Measurements from ENCODE around the gene ARRB1.

The ARRB1 gene

DNA sequence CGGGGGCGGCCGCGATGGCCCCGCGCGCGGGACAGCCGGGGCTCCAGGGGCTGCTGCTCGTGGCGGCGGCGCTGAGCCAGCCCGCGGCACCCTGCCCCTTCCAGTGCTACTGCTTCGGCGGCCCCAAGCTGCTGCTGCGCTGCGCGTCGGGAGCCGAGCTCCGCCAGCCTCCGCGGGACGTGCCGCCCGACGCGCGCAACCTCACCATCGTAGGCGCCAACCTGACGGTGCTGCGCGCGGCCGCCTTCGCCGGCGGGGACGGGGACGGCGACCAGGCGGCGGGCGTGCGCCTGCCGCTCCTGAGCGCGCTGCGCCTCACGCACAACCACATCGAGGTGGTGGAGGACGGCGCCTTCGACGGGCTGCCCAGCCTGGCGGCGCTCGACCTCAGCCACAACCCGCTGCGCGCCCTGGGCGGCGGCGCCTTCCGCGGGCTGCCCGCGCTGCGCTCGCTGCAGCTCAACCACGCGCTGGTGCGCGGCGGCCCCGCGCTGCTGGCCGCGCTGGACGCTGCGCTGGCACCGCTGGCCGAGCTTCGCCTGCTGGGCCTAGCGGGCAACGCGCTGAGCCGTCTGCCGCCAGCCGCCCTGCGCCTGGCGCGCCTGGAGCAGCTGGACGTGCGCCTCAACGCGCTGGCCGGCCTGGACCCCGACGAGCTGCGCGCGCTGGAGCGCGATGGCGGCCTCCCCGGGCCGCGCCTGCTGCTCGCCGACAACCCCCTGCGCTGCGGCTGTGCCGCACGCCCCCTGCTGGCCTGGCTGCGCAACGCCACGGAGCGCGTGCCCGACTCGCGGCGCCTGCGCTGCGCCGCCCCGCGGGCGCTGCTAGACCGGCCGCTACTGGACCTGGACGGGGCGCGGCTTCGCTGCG lies 110.2 kb downstream of the ARRB1 start:
- H3K4me2 ChIP-seq = peak overlapping the region; percentile 89
- H3K4me3 ChIP-seq = peak overlapping the region; percentile 66
- H3K27me3 ChIP-seq = peaks cover 71% of the 10 kb centered on the region

DNA sequence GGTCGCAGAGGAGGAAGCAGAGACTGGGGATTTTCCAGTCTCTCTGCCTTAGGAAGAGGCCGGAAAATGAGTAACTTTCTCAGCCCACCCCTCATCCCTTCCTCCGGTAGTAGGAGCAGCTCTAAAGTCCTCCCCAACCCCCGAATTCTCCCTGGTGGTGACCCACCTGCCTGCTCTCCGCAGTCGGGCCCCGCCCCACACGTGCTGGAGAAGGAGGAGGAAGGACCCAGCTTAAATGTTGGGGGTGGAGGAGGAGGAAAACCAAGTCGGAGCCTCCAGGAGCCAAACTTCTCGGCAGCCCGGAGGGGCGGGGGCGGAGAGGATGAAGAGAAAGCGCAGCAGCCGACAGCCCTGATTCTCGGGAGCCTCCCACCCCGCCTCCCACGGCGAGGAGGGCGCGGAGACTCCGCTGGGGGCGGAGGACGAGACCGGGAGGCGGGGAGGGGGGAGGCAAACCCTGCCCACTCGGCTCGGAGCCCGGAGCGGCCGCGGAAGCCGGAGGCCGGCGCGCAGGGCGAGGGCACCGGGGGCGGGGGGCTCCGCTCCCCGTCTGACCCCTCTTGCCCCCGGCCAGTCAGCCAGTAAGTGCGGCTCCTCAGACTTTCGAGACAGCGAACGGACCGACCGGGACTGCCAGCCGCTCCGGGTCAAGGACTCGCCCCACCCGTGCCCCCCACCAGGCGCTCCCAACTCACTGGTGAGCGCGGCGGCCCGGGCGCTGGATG lies 111.0 kb downstream of the ARRB1 start, which contains the start of gene TPBGL:
Gene TPBGL (plus strand): TSS at position 464 of the 725 bp plus-strand sequence. CDS start 276 bp downstream, outside the sequence.
- Histone ChIP-seq H3K27me3 (peaks cover 73% of the 10 kb centered on the region), H4K20me1 (peaks cover 47% of the 10 kb centered on the region), H3K9ac (no peak within 1 kb of the TSS), H3K4me2 (peak within 1 kb of the TSS; percentile 89), H3K27ac (no peak within 1 kb of the TSS), H3K36me3 (no peaks in the 10 kb centered on the region), H3K4me1 (peaks cover 28% of the 10 kb centered on the region), H3K4me3 (peak within 1 kb of the TSS; percentile 66), H3K9me3 (peaks cover 11% of the 10 kb centered on the region)
- no peak for TF ChIP-seq Cebpa-rat (IDR thresholded peaks at IDR 0.05)

More for the DNA sequence above, 110.2 kb downstream of the ARRB1 start:
- TF ChIP-seq Cebpa-rat (IDR thresholded peaks at IDR 0.05) = no peak
- H3K9me3 ChIP-seq = peaks cover 11% of the 10 kb centered on the region
- H3K27ac ChIP-seq = no peak overlapping the region
- peaks cover 47% of the 10 kb centered on the region for H4K20me1 ChIP-seq
- H3K4me1 ChIP-seq = peaks cover 28% of the 10 kb centered on the region
- no peaks in the 10 kb centered on the region for H3K36me3 ChIP-seq
- no peak overlapping the region for H3K9ac ChIP-seq

DNA sequence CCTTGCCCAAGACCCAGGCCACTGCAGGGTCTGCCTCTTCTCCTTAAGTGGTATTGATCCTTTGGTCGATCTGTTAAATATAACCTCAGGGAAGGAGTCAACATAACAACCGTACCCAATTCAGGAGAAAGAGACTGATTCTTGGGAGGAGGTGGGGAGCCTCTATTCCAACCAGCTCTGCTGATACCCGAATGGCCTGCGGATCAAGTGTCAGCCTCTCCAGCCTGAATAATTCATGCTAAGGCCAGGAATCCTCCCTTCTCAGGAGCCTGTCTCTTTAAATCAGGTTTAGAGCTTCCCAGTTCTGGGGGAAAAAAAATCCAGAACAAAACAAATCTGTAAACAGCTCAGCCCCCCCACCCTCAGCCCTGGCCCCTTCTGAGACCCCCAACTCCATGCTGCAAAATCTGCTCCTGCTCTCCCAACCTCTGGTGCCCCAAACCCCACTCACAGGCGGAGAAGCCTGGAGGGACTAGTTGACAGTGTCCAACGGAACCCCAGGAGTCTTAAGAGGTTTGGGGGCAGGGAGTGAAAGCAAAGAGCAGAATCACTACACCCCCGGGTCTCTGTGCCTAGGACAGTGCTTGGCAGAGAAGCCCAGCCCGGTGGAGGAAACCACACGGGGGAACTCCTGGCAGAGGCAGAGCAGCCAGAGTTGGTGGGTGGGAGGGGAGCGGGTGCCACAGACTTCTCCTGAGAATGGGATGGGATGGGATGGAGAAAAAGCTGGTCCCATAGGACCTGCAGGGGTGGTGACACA lies 111.8 kb downstream of the ARRB1 start:
- Histone ChIP-seq H3K27me3 (peaks cover 73% of the 10 kb centered on the region), H3K4me2 (no peak overlapping the region), H3K4me1 (peaks cover 28% of the 10 kb centered on the region)

DNA sequence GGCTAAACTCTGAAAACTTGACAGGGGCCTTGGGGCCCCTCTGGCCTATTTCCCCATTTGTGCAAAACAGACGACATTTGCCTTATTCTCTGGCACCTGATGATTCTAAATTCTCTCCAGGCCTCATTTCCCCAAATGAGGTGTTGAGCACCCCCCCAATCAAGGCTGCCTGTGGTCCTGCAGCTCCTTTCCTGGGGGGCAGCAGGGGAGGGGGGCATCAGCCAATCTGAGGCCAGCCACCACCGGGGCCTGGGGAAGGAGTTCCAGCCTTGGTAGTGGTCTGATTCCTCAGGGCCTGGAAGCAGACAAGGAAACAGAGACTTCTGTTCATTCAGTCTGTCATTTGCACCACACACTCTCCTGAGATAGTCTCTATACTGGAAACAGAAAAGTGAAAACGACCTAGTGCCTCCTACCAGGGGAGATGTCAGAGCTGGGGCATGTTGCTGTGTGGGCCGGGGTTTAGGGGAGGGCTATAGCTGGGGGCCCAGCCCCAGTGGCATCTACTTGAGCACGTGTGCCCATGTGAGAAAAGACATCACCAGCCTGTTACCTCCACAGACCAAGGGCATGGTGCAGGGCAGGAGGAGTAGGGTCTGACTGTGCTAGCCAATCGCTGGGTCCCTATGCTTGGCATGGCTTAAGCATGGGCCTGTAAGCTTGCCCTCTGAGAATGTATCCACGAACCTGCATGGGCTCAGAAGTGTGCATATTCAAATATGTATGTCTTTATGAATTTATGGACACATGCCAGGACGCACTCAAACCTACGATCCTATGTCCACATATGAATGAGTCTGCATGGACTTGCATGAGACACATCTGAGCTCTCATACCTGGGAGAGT lies 112.6 kb downstream of the ARRB1 start:
- Histone ChIP-seq H3K4me2 (no peak overlapping the region), H3K9ac (no peak overlapping the region), H4K20me1 (peaks cover 42% of the 10 kb centered on the region), H3K36me3 (no peaks in the 10 kb centered on the region), H3K4me3 (no peak overlapping the region), H3K27me3 (peaks cover 73% of the 10 kb centered on the region), H3K27ac (no peak overlapping the region), H3K4me1 (peaks cover 28% of the 10 kb centered on the region), H3K9me3 (peaks cover 11% of the 10 kb centered on the region)
- TF ChIP-seq Cebpa-rat (IDR thresholded peaks at IDR 0.05) = no peak

More for the DNA sequence above, 111.8 kb downstream of the ARRB1 start:
- Histone ChIP-seq H4K20me1 (peaks cover 47% of the 10 kb centered on the region), H3K9me3 (peaks cover 11% of the 10 kb centered on the region), H3K4me3 (0 out of 2 replicates have a peak overlapping the region, but pooled peaks have one; percentile 66), H3K9ac (no peak overlapping the region), H3K36me3 (no peaks in the 10 kb centered on the region), H3K27ac (no peak overlapping the region)
- no peak for TF ChIP-seq Cebpa-rat (IDR thresholded peaks at IDR 0.05)

DNA sequence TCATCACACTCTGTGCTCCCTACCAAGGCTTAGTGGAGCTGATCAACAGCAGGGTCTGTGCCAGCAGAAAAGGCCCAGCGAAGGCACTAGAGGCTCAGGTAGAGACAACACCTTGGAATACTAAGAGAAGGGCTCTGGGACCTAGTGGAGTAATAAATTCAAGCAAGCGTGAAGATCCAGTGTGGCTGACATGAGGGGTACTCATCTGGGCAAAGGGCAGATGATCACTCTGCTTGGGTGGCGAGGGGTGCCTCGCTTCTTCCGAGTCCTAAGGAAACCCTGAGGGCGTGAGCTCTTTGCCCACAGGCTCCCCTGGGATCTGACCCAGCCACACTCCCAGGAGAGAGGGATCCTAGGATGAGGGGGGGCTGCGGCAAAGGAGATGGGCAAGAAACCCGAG lies 114.4 kb downstream of the ARRB1 start:
- Histone ChIP-seq H3K36me3 (no peaks in the 10 kb centered on the region), H3K4me2 (peak overlapping the region; percentile 34; the same call in 1 of the 2 replicates), H3K4me3 (no peak overlapping the region), H3K27me3 (peaks cover 55% of the 10 kb centered on the region), H3K4me1 (peaks cover 26% of the 10 kb centered on the region), H3K9me3 (peaks cover 10% of the 10 kb centered on the region), H4K20me1 (peaks cover 39% of the 10 kb centered on the region), H3K9ac (no peak overlapping the region), H3K27ac (no peak overlapping the region)
- TF ChIP-seq Cebpa-rat (IDR thresholded peaks at IDR 0.05) = no peak

DNA sequence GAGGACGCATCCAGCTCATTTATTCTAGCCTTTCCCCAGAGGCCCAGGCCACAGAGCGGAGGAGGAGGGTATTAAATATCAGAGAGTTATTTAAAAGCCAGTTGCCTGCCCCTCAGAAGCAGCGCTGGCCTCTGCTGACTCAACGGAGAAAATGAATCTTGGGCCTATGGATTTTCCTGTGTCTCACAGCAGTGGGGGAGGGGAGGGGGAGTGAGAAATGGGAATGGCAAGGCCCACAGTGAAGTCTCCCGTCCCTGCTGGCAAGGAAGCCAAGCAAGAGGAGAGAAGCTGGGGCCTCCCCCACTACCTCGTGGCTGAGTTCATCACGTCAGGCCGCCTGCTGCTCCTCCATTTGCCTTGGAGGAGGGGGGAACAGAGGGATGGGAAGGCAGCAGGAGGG lies 115.4 kb downstream of the ARRB1 start:
- H3K27ac ChIP-seq = no peak overlapping the region
- no peaks in the 10 kb centered on the region for H3K36me3 ChIP-seq
- TF ChIP-seq Cebpa-rat (IDR thresholded peaks at IDR 0.05) = no peak
- H3K27me3 ChIP-seq = peaks cover 45% of the 10 kb centered on the region
- H3K4me1 ChIP-seq = peaks cover 17% of the 10 kb centered on the region
- H3K9ac ChIP-seq = no peak overlapping the region
- H3K4me3 ChIP-seq = no peak overlapping the region
- no peak overlapping the region for H3K4me2 ChIP-seq
- H3K9me3 ChIP-seq = no peaks in the 10 kb centered on the region; the same call in 1 of the 2 replicates
- H4K20me1 ChIP-seq = peaks cover 31% of the 10 kb centered on the region

DNA sequence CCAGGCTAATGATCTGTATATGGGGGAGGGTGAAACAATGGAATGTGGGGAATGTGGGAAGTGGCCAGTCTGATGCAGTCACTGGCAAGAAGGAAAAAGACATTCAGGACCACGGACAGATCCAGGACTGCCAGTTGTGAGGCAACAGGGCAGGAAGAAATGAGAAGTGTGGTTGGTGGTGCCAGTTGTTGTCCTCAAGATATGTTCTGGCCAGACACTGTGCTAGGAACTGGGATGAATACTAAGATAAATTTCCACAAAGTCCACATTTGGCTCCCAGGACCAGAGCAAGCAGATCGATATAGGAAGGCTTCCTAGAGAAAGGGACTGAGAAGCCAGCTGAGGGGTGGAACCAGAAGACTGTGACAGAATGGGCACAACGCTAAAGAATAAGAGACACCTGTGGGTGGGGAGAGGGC lies 117.7 kb downstream of the ARRB1 start:
- Histone ChIP-seq H3K36me3 (no peaks in the 10 kb centered on the region), H3K9ac (no peak overlapping the region), H4K20me1 (peaks cover 9% of the 10 kb centered on the region; the same call in 1 of the 2 replicates), H3K4me2 (no peak overlapping the region), H3K4me3 (no peak overlapping the region), H3K9me3 (no peaks in the 10 kb centered on the region), H3K27ac (no peak overlapping the region), H3K4me1 (peaks cover 8% of the 10 kb centered on the region; the same call in 1 of the 2 replicates), H3K27me3 (peaks cover 22% of the 10 kb centered on the region)
- no peak for TF ChIP-seq Cebpa-rat (IDR thresholded peaks at IDR 0.05)

DNA sequence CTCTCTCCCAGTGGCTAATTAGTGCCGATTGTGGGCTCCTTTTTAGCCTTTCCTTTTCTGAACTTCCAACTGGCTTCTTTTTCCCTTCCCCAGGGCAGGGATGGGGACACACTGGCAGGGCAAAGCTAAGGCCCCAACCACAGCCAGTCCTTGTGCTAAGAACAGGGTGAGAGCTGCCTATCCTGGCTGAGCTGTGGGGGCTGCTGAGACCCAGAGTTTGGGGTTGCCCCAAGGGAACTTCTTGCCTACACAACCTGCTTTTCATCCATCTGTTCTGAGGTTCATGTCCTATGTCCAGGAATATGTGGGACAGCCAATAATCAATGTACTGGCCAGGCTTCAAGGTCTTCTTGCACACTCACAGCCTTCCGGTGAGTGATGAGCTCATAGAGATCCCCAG lies 120.8 kb downstream of the ARRB1 start:
- no peaks in the 10 kb centered on the region for H3K36me3 ChIP-seq
- H3K4me3 ChIP-seq = no peak overlapping the region
- no peaks in the 10 kb centered on the region for H3K9me3 ChIP-seq
- H3K27me3 ChIP-seq = no peaks in the 10 kb centered on the region; the same call in 1 of the 2 replicates
- H3K4me2 ChIP-seq = no peak overlapping the region
- H3K9ac ChIP-seq = no peak overlapping the region
- no peaks in the 10 kb centered on the region for H4K20me1 ChIP-seq
- no peaks in the 10 kb centered on the region for H3K4me1 ChIP-seq
- H3K27ac ChIP-seq = no peak overlapping the region
- TF ChIP-seq Cebpa-rat (IDR thresholded peaks at IDR 0.05) = no peak

Data from BLaER1 (cell line).